DND-41 (cell line): ENCODE data around the gene GPI.

ENCODE experiments used
- EZH2 ChIP-seq: IDR thresholded peaks from 3 replicates; pipeline ENCODE4 v1.6.1; 2012; ENCODE audit warnings: borderline replicate concordance, low read depth, mild to moderate bottlenecking, moderate library complexity, low read length, inconsistent platforms; ENCODE audit not compliant: severe bottlenecking
- TF ChIP-seq, protein P1 (sequence below): IDR thresholded peaks from 2 replicates; pipeline ENCODE4 v1.5.1; 2012; ENCODE audit warnings: borderline replicate concordance, low read length, moderate library complexity, mild to moderate bottlenecking; ENCODE audit not compliant: poor library complexity, severe bottlenecking; ENCODE audit errors: extremely low read depth

DNA sequence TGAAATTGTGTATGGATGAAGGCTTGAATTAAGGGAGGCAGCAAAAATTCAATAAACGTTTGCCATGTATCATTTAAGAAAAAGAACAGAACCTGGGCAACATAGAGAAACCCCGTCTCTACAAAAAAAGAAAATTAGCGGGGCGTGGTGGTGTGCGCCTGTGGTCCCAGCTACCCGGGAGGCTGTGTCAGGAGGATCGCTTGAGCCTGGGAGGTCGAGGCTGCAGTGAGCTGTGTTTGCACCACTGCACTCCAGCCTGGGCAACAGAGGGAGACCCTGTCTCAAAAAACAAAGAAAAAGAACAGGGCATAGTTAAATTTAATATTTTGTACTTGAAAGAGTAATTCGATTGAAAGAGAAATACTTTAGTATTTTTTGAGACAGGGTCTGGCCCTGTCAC, 64.6 kb downstream of the GPI start:
- TF ChIP-seq, protein P1, sequence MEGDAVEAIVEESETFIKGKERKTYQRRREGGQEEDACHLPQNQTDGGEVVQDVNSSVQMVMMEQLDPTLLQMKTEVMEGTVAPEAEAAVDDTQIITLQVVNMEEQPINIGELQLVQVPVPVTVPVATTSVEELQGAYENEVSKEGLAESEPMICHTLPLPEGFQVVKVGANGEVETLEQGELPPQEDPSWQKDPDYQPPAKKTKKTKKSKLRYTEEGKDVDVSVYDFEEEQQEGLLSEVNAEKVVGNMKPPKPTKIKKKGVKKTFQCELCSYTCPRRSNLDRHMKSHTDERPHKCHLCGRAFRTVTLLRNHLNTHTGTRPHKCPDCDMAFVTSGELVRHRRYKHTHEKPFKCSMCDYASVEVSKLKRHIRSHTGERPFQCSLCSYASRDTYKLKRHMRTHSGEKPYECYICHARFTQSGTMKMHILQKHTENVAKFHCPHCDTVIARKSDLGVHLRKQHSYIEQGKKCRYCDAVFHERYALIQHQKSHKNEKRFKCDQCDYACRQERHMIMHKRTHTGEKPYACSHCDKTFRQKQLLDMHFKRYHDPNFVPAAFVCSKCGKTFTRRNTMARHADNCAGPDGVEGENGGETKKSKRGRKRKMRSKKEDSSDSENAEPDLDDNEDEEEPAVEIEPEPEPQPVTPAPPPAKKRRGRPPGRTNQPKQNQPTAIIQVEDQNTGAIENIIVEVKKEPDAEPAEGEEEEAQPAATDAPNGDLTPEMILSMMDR = no peak
- no peak for TF ChIP-seq EZH2
